Gastrocnemius medialis (tissue), 4 donors: Measurements from ENCODE around the gene KDM8.

ENCODE experiments used
- POLR2A ChIP-seq, 2 donors: fragments of 450-650 bp; IDR thresholded peaks; one replicate each; pipeline ENCODE4 v1.6.1; 2017; ENCODE audit warnings: antibody characterized with exemption in 2 of 2, mild to moderate bottlenecking in 2 of 2, moderate library complexity in 2 of 2
- TF ChIP-seq, protein P1 (sequence below), 5 experiments: fragments of 450-650 bp in 3 of 5; fragments of 200-600 bp in 2 of 5; sonication (generic) in 2 of 5; IDR thresholded peaks in 4 of 5; conservative IDR thresholded peaks in 1 of 5; 1 replicate in 4 of 5; 2 replicates in 1 of 5; pipeline ENCODE4 v1.5.1; 2016 to 2019; ENCODE audit warnings: antibody characterized with exemption in 5 of 5, mild to moderate bottlenecking in 3 of 5, moderate library complexity in 3 of 5

DNA sequence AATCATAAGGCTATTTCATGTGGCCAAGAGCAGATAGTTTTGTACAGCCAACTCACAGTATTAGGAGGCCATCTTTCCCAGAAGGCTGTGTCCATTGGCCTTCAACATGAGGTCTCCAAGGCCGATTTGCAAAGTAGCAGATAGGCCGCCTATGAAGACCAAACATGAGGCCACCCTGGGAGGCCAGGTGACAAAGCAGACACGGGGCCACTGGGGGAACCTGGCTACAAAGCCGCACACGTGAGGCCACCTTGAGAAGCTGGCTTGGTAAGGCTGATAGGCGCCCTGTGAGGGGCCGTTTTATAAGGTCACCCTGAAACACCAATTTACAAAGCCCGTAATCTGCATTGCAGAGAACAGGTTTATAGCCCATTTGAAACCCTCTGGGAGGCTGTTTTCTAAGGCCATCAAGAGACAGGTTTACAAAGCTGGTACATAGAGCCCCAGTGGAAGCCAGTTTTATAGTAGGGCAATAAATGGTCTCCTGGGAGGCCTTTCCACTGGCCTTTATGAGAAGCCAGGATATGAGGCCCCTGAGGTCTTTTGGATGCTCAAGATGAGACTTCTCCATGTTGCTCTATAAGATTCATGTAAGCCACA lies 4.9 kb downstream of the KDM8 start:
- TF ChIP-seq, protein P1, sequence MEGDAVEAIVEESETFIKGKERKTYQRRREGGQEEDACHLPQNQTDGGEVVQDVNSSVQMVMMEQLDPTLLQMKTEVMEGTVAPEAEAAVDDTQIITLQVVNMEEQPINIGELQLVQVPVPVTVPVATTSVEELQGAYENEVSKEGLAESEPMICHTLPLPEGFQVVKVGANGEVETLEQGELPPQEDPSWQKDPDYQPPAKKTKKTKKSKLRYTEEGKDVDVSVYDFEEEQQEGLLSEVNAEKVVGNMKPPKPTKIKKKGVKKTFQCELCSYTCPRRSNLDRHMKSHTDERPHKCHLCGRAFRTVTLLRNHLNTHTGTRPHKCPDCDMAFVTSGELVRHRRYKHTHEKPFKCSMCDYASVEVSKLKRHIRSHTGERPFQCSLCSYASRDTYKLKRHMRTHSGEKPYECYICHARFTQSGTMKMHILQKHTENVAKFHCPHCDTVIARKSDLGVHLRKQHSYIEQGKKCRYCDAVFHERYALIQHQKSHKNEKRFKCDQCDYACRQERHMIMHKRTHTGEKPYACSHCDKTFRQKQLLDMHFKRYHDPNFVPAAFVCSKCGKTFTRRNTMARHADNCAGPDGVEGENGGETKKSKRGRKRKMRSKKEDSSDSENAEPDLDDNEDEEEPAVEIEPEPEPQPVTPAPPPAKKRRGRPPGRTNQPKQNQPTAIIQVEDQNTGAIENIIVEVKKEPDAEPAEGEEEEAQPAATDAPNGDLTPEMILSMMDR (IDR thresholded peaks at IDR 0.05 in 4 of 5, conservative IDR thresholded peaks at IDR 0.05 in 1 of 5) = no peak
- no peak for TF ChIP-seq POLR2A (IDR thresholded peaks at IDR 0.05)
